DMS 273 (cell line): ENCODE measurements around the gene HMX3.

Source experiments
- DNase-seq: peaks from one replicate; lab custom pipeline; 2025; ENCODE audit not compliant: unreplicated experiment; lab: John Stamatoyannopoulos, UW

The HMX3 gene

GRCh38 chr10:123147635-123148413 is 12.1 kb downstream of the HMX3 start, which contains the start of gene HMX2:
TSS of gene HMX2 (plus strand) at chr10:123148136. CDS start at chr10:123148379, 243 bp downstream.
- DNase-seq = peak; percentile 67

- DNase-seq = no peak
Observed at GRCh38 chr10:123148414-123149161, 12.8 kb downstream of the HMX3 start.

GRCh38 chr10:123149162-123149567 is 13.4 kb downstream of the HMX3 start:
- no peak for DNase-seq

GRCh38 chr10:123149568-123150270 is 13.9 kb downstream of the HMX3 start:
- DNase-seq = peak; percentile 42

DNA sequence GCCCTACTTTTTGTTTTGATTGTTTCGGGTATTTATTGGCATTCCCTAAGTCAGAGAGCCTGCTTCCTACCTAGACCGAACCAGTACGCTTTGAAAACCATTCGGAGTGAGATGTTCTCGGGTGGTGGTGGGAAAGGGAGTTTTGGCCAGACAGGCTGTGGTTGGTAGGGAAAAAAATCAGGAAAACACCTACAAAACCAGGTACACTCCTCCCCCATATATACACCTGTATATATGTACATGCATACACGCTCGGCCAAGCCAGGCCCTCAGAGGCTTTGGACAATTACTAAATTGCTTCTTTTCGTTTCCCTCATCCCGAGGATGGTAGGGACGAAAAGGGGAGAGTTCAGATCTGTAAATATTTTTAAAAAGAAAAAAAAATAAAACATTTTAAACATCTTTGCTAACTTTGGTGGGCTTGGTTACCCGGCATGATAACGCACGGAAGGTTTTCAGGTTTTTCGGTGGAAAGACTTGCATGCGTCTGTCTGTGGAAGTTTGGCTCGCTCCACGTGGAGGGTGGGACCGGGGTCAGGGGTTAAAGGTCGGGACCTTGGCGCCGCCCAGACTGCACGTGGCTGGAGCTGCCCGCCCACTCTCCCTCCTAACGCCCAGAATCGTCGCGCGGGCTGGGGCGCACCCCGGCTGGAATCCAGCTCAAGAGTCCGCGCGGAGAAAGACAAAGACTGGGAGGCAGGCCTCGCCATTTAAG is 14.7 kb downstream of the HMX3 start:
- no peak for DNase-seq

GRCh38 chr10:123150986-123151736 is 15.4 kb downstream of the HMX3 start:
- DNase-seq = no peak

GRCh38 chr10:123151737-123152135 is 16.0 kb downstream of the HMX3 start:
- no peak for DNase-seq

GRCh38 chr10:123153486-123154091 is 17.8 kb downstream of the HMX3 start:
- DNase-seq = no peak

- DNase-seq = peak; percentile 99
Observed at GRCh38 chr10:123154092-123154710, 18.4 kb downstream of the HMX3 start, which contains the start of gene BUB3. TSS of gene BUB3 (plus strand) at chr10:123154402. CDS start at chr10:123154918, 516 bp downstream.

- DNase-seq = peak; percentile 69
Observed at GRCh38 chr10:123154711-123155505, 19.1 kb downstream of the HMX3 start.

GRCh38 chr10:123156078-123156477 is 20.3 kb downstream of the HMX3 start:
- no peak for DNase-seq

DNA sequence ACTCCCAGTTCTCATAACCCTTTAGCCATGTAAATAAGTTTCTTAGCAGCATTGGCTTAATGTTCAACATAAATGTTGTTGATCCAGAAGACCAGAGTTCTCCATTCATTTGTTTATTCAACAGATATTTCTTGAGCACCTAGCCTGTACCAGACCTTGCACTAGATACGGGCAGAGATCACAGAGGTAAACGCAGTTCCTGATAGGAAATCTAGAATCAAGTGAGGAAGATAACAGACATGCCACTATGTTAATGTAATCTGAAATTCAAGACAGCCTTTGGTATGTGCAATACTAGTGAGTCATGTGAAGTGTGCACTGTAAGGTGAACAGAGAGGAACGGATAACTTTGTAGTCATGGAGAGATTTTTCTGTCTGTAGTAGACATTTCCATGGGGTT is 21.4 kb downstream of the HMX3 start:
- no peak for DNase-seq

DNA sequence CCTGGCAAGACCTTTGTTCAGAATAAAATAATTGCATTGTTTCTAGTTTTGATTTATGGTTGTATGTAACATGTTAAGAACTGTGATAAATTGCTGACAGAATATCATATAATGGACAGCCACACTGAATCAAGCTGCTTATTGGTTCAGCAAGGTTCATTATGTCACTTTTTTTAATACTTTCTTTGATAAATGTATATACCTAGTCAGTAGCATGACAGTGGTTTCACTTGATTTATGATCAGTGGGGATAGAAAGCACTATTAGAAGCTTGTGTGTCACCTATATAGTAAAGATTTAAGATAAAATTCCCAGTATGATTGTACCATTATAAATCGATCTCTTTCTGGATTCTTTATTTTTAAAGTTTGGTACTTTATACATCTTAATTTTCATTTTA is 22.9 kb downstream of the HMX3 start:
- no peak for DNase-seq

GRCh38 chr10:123160311-123160980 is 24.7 kb downstream of the HMX3 start:
- DNase-seq = no peak

GRCh38 chr10:123164319-123164718 is 28.5 kb downstream of the HMX3 start:
- no peak for DNase-seq

DNA sequence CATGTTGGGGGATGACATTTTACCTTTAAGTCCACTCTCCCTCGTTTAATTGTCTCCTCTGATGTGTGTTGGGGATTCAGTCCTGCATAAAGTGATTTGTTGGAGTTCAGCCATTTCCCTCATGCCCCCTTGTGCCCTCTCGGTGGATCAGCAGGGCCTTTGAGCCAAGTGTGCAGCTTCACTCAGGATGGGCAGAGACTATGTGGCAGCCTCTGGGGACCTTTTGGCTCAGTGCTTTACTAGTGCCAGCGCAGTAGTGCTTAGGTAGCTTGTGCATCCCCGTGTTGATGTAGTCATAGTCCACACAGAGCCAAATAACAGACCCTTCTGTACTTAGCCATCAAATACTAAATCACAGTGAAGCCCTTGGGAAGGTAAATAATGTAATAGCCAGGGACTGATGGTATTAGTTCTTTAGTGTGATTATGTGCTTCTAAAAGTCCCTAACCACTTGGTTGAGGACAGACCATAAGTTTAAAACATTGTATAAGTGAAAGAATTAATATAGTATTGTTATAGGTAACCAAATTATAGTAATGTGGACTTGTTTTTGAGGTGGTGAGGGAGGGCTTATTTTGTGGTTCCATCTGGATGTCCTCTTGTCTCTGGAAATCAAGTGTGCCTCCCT is 29.8 kb downstream of the HMX3 start:
- DNase-seq = peak; percentile 26

DNA sequence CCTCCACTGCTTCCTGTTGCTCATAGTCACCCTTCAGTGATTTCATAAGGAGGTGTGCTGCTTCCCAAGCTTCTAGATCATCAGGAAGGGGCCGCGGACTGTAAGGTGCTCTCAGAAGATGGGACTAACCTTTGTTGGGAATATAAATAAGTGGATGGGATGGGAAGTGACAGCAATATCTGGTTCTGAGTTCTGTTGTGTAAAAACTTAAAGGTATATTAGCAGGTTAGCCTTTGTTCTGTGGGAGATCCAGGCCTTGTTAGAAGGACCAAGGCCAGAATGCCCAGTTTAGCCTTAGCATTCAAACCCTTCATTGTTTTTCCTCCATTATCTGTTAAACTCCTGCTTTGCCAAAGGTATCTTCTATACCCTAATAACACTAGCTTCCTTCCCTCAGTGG is 30.8 kb downstream of the HMX3 start:
- no peak for DNase-seq

DNA sequence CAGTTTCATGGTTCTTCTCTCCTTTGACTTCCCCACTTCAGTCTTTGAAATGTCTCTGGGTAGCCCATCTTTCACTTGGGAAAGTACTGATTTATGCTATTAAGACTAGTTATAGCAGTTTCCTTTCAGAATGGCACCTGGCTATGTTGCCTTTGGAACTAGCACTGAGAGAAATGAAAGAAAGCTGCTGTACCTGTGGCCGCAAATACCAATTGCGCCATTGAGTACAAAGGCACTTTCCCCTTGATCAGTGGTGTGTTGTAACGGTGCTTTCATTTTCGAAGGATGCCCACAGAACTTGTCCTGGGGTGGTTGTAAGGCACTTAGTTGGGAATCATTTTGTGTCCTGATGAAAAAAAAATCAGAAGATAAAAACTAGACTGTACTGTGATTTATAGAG is 35.2 kb downstream of the HMX3 start:
- no peak for DNase-seq
